ENCODE results near the gene RAB27A.
"Not testable (repeated sequence)": the region's sequence is repeated elsewhere in the genome, so short reads cannot be mapped to it uniquely, and the experiment has no call there.

The RAB27A gene

GRCh38 chr15:55281517-55282228, 7.9 kb downstream of the RAB27A start:
- DNase-seq (ENCODE audit: low spot score): no peak

- not testable (repeated sequence) for DNase-seq (ENCODE audit: low spot score)
These were observed 9.0 kb downstream of the RAB27A start for GRCh38 chr15:55280589-55280988.

GRCh38 chr15:55279746-55280351, 9.8 kb downstream of the RAB27A start:
- DNase-seq (ENCODE audit: low spot score): peak; percentile 80

- no peak for DNase-seq (ENCODE audit: low spot score)
These were observed 10.4 kb downstream of the RAB27A start for GRCh38 chr15:55279100-55279745.

GRCh38 chr15:55277715-55278114, 11.9 kb downstream of the RAB27A start:
- DNase-seq (ENCODE audit: low spot score): no peak

GRCh38 chr15:55277116-55277564, 12.5 kb downstream of the RAB27A start:
- DNase-seq (ENCODE audit: low spot score): no peak

GRCh38 chr15:55276324-55276723, 13.3 kb downstream of the RAB27A start:
- DNase-seq (ENCODE audit: low spot score): no peak

- DNase-seq (ENCODE audit: low spot score): no peak
These were observed 19.3 kb downstream of the RAB27A start for GRCh38 chr15:55270291-55270690.

GRCh38 chr15:55268176-55268695, 21.4 kb downstream of the RAB27A start:
- DNase-seq (ENCODE audit: low spot score): no peak

- DNase-seq (ENCODE audit: low spot score): no peak
These were observed 22.0 kb downstream of the RAB27A start for GRCh38 chr15:55267401-55268175.

GRCh38 chr15:55266547-55266946, 23.1 kb downstream of the RAB27A start:
- DNase-seq (ENCODE audit: low spot score): no peak

- no peak for DNase-seq (ENCODE audit: low spot score)
These were observed 29.0 kb downstream of the RAB27A start for GRCh38 chr15:55260562-55261131.

- no peak for DNase-seq (ENCODE audit: low spot score)
These were observed 31.7 kb downstream of the RAB27A start for GRCh38 chr15:55257938-55258337.

- no peak for DNase-seq (ENCODE audit: low spot score)
These were observed 32.5 kb downstream of the RAB27A start for GRCh38 chr15:55257012-55257670.

GRCh38 chr15:55256281-55257011, 33.2 kb downstream of the RAB27A start:
- no peak for DNase-seq (ENCODE audit: low spot score)

GRCh38 chr15:55255714-55256113, 33.9 kb downstream of the RAB27A start:
- no peak for DNase-seq (ENCODE audit: low spot score)

- DNase-seq (ENCODE audit: low spot score): no peak
These were observed 34.5 kb downstream of the RAB27A start for GRCh38 chr15:55254916-55255679.

- no peak for DNase-seq (ENCODE audit: low spot score)
These were observed 36.0 kb downstream of the RAB27A start for GRCh38 chr15:55253580-55253979.

- DNase-seq (ENCODE audit: low spot score): not testable (repeated sequence)
These were observed 37.4 kb downstream of the RAB27A start for GRCh38 chr15:55252201-55252600.

GRCh38 chr15:55250941-55251340, 38.7 kb downstream of the RAB27A start:
- DNase-seq (ENCODE audit: low spot score): no peak
